Colonic mucosa (tissue), 4 donors: ENCODE measurements around the gene CAMTA1. TPM values are rescaled to one million over a fixed set of nuclear protein-coding genes. Genes with fewer than 3 reads are reported as not detected.

Source experiments
- DNase-seq: peaks from one replicate; pipeline ENCODE4 v3.0.0-alpha.2; 2020
- H3K27ac ChIP-seq: fragments of 200-600 bp; one replicate; pipeline ENCODE4 v1.8.0; 2021
- H3K27me3 ChIP-seq: fragments of 200-600 bp; one replicate; pipeline ENCODE4 v1.8.0; 2021
- H3K36me3 ChIP-seq: fragments of 200-600 bp; one replicate; pipeline ENCODE4 v1.8.0; 2021
- H3K4me1 ChIP-seq: fragments of 200-600 bp; one replicate; pipeline ENCODE4 v1.8.0; 2021; ENCODE audit warnings: mild to moderate bottlenecking
- H3K4me3 ChIP-seq: fragments of 200-600 bp; one replicate; pipeline ENCODE4 v1.8.0; 2021
- H3K9ac ChIP-seq, 2 donors: one replicate each; pipeline ENCODE4 v1.7.0; 2013; ENCODE audit warnings: control low read depth in 2 of 2, low read depth in 2 of 2, low read length in 2 of 2
- H3K9me3 ChIP-seq: fragments of 200-600 bp; one replicate; pipeline ENCODE4 v1.8.0; 2021
- CTCF ChIP-seq: fragments of 200-600 bp; IDR thresholded peaks from one replicate; pipeline ENCODE4 v1.8.0; 2022; ENCODE audit warnings: antibody characterized with exemption, mild to moderate bottlenecking
- intact Hi-C: fragments of 100-400 bp; cut with DNase I; formaldehyde crosslinking; loops from one replicate; pipeline ENCODE4 v1.14.1; 2022
- total RNA-seq, 2 donors: library from RNA; stranded (reverse); fragmentation: NEBNext Ultra II Directional in 1 of 2; extraction: Animal tissue kit (Norgen Biotek cat#: 25700) in 1 of 2; gene quantifications; one replicate each; pipeline ENCODE4 v1.2.1, GENCODE V29; 2021
- donor health status: healthy.
- donor health status: DM: no; HTN: no; CAD: no.
- donor health status: DM: no; HTN: no; CAD: no.

CAMTA1 gene
- total RNA-seq, 2 donors from 2014 or later: 76.8 to 92.8 TPM

GRCh38 chr1:7265771-7266371 lies 480.6 kb downstream of the CAMTA1 start:
- Histone ChIP-seq H3K4me3 (no peak overlapping the region), H3K4me1 (peaks cover 11% of the 10 kb centered on the region), H3K9ac (peak overlapping the region in 1 of 2 donors; percentile 36), H3K9me3 (no peaks in the 10 kb centered on the region), H3K27me3 (no peaks in the 10 kb centered on the region), H3K27ac (peak overlapping the region; percentile 76), H3K36me3 (no peaks in the 10 kb centered on the region)
- no peak for TF ChIP-seq CTCF
- peak; percentile 95 for DNase-seq
- intact Hi-C loops: no loop called here

- Histone ChIP-seq H3K27ac (peak overlapping the region; percentile 76), H3K9ac (no peak overlapping the region), H3K27me3 (no peaks in the 10 kb centered on the region), H3K4me1 (peaks cover 11% of the 10 kb centered on the region), H3K9me3 (no peaks in the 10 kb centered on the region), H3K4me3 (no peak overlapping the region), H3K36me3 (no peaks in the 10 kb centered on the region)
- peak; percentile 17 for DNase-seq
- intact Hi-C loops: no loop called here
- no peak for TF ChIP-seq CTCF
Measured at GRCh38 chr1:7266561-7266960, 481.3 kb downstream of the CAMTA1 start.

DNA sequence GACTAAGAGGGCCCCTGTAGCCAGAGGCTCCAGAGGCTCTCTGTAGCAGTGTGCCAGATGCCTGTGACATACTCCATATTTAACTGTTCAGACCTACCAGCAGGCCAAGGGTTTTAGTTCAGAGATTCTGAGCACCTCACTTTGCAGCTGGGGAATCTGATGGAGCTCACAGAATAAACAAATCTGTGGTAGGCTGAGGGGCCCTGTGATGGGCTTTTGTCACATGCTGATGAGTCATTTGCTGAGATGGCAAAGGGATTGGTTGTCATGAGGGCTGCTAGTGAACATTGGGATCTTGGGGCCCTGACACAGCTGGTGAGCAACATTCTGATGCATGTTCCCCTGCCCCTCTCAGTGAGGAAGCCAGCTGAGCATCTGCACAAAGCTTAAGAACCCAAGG lies 482.2 kb downstream of the CAMTA1 start:
- Histone ChIP-seq H3K4me3 (no peak overlapping the region), H3K36me3 (no peaks in the 10 kb centered on the region), H3K9me3 (no peaks in the 10 kb centered on the region), H3K27me3 (no peaks in the 10 kb centered on the region), H3K9ac (no peak overlapping the region), H3K27ac (no peak overlapping the region), H3K4me1 (peaks cover 11% of the 10 kb centered on the region)
- DNase-seq: peak; percentile 11
- TF ChIP-seq CTCF: no peak
- intact Hi-C loops: no loop called here

DNA sequence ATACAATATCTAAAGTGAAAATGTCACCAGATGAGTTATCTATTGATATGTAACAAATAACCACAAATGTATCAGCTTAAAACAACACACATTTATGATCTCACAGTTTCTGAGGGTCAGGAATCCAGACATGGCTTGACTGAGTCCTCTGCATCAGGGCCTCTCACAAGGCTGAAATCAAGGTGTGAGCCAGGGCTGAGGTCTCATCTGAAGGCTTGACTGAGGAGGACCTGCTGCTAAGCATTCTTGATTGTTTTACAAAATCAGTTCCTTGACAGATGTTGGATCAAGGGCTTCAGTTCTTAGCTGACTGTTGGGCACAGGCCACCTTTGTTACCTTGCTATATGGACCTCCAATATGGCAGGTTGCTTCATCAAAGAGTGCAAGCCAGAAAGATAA lies 483.7 kb downstream of the CAMTA1 start:
- Histone ChIP-seq H3K9me3 (no peaks in the 10 kb centered on the region), H3K27ac (no peak overlapping the region), H3K4me1 (peaks cover 11% of the 10 kb centered on the region), H3K27me3 (no peaks in the 10 kb centered on the region), H3K4me3 (no peak overlapping the region), H3K9ac (no peak overlapping the region), H3K36me3 (no peaks in the 10 kb centered on the region)
- no peak for TF ChIP-seq CTCF
- DNase-seq: peak; percentile 3
- intact Hi-C loops: no loop called here

DNA sequence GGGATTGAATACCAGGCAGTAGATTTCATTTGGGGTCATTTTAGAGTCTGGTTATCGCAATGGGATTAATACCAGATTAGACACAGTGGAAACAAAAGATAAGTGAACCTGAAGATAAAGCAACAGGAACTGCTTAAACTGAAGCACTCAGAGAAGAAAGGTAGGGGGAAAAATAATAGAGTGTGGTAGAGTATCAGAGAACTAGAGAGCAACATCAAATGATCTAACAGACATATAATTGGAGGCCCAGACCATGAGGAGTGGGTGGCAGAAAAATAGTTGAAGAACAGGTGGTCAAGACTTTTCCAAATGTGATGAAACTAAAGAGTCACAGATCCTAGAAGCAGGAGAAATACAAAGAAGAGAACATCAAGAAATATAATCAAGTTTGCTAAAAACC lies 484.3 kb downstream of the CAMTA1 start:
- intact Hi-C loops: no loop called here
- no peak overlapping the region for H3K9ac ChIP-seq
- TF ChIP-seq CTCF: no peak

More for the DNA sequence above, 484.3 kb downstream of the CAMTA1 start:
- Histone ChIP-seq H3K9me3 (no peaks in the 10 kb centered on the region), H3K36me3 (no peaks in the 10 kb centered on the region), H3K4me3 (no peak overlapping the region), H3K27ac (no peak overlapping the region), H3K4me1 (peaks cover 11% of the 10 kb centered on the region), H3K27me3 (no peaks in the 10 kb centered on the region)
- DNase-seq: no peak
